ENCODE measurements around the gene FOSB. TPM values are rescaled to one million over a fixed set of nuclear protein-coding genes. Genes with fewer than 3 reads are reported as not detected.

The FOSB gene
- total and polyA plus RNA-seq, 9 of the 15 experiments (the other 6 are each of a cell fraction or from before 2014, with no cell fraction given): 0.11 to 2.7 (median 0.73) TPM

- peak; percentile 74 for TF ChIP-seq PKNOX1 (IDR thresholded peaks at IDR 0.05)
- peak; percentile 67 for TF ChIP-seq BCOR (IDR thresholded peaks at IDR 0.05)
- TF ChIP-seq ZNF316 (IDR thresholded peaks at IDR 0.05): peak; percentile 26; the same call in 1 of the 2 replicates
- TF ChIP-seq LEF1 (IDR thresholded peaks at IDR 0.05): 0 out of 2 replicates have a peak, but pooled peaks have one; percentile 27
- TF ChIP-seq ZFX (CRISPR knock-in tag; IDR thresholded peaks at IDR 0.05): 0 out of 2 replicates have a peak, but pooled peaks have one; percentile 9
- 0 out of 2 replicates have a peak, but pooled peaks have one; percentile 42 for TF ChIP-seq ATF6 (CRISPR knock-in tag; IDR thresholded peaks at IDR 0.05)
- TF ChIP-seq ELF1 (tag; IDR thresholded peaks at IDR 0.05): peak; percentile 41
- no peak for TF ChIP-seq PBX2 (CRISPR knock-in tag; IDR thresholded peaks at IDR 0.05; ENCODE audit: low read depth)
- peak; percentile 53; the same call in 1 of the 2 replicates for TF ChIP-seq PBX2 (tag; conservative IDR thresholded peaks at IDR 0.05; ENCODE audit: low read depth)
- TF ChIP-seq SAP30 (IDR thresholded peaks at IDR 0.05; ENCODE audit: borderline replicate concordance, insufficient read depth, low read depth, low read length, poor library complexity, severe bottlenecking): peak; percentile 18
- 0 out of 2 replicates have a peak, but pooled peaks have one; percentile 34 for TF ChIP-seq THRAP3 (IDR thresholded peaks at IDR 0.05; ENCODE audit: borderline replicate concordance)
- no peak for TF ChIP-seq ZNF263 (CRISPR knock-in tag; IDR thresholded peaks at IDR 0.05; ENCODE audit: borderline replicate concordance)
- 0 out of 2 replicates have a peak, but pooled peaks have one; percentile 13 for TF ChIP-seq DNMT1 (IDR thresholded peaks at IDR 0.05)
- peak; percentile 64 for TF ChIP-seq DACH1 (IDR thresholded peaks at IDR 0.05; ENCODE audit: partially characterized antibody)
- no peak for TF ChIP-seq TBL1XR1 (IDR thresholded peaks at IDR 0.05; ENCODE audit: low read length in 2 of 2)
- 0 out of 2 replicates have a peak, but pooled peaks have one; percentile 22 for TF ChIP-seq ZC3H8 (IDR thresholded peaks at IDR 0.05)
- peak in 1 of 2 experiments; percentile 43; a peak in 1 of 4 replicates for TF ChIP-seq HDAC1 (IDR thresholded peaks at IDR 0.05)
- peak; percentile 66 for TF ChIP-seq ZNF512 (tag; IDR thresholded peaks at IDR 0.05)
- TF ChIP-seq MLLT1 (IDR thresholded peaks at IDR 0.05): 0 out of 4 replicates have a peak, but pooled peaks of 1 of the 2 experiments have one; percentile 8
Measured at GRCh38 chr19:45477713-45478453, 10.1 kb downstream of the FOSB start (continued).
